Measurements from ENCODE around the gene WDR45. TPM values are rescaled to one million over a fixed set of nuclear protein-coding genes. Genes with fewer than 3 reads are reported as not detected.

Gene WDR45
- total RNA-seq, 1 experiment from 2014 or later = 31.8 TPM

- no TSS peak for BruUV-seq (replicated peaks)
- Histone ChIP-seq H3K27ac (ENCODE audit: low read depth, low read length, poor library complexity, severe bottlenecking) (no peak overlapping the region), H3K27me3 (replicated peaks; ENCODE audit: insufficient read depth, low read depth, low read length, poor library complexity) (no peaks in the 10 kb centered on the region), H3K36me3 (ENCODE audit: insufficient read depth, low read length, poor library complexity, severe bottlenecking) (no peaks in the 10 kb centered on the region), H3K4me3 (ENCODE audit: low read depth, low read length, poor library complexity, severe bottlenecking) (no peak overlapping the region), H3K4me1 (ENCODE audit: insufficient read depth, low read length, poor library complexity, severe bottlenecking) (no peaks in the 10 kb centered on the region), H3K9me3 (ENCODE audit: low read depth, low read length, poor library complexity, severe bottlenecking) (no peaks in the 10 kb centered on the region)
- no peak for TF ChIP-seq EZH2 (IDR thresholded peaks at IDR 0.05; ENCODE audit: borderline replicate concordance, low read depth, low read length, poor library complexity, severe bottlenecking)
- no peak for TF ChIP-seq CTCF (conservative IDR thresholded peaks at IDR 0.05; ENCODE audit: low read depth, low read length)
- ChIA-PET CTCF (no interaction called here), POLR2A (ENCODE audit: low non-redundant PET) (no interaction called here)
- DNase-seq (ENCODE audit: low spot score) = no peak
- intact Hi-C loops (cut with micrococcal nuclease; ENCODE audit: unreplicated experiment) = no loop called here
Measured at GRCh38 chrX:49059681-49060085, 20.0 kb downstream of the WDR45 start.

- POLR2A ChIA-PET (ENCODE audit: low non-redundant PET) = no interaction called here
- H3K9me3 ChIP-seq (ENCODE audit: low read depth, low read length, poor library complexity, severe bottlenecking) = no peaks in the 10 kb centered on the region
- H3K36me3 ChIP-seq (ENCODE audit: insufficient read depth, low read length, poor library complexity, severe bottlenecking) = no peaks in the 10 kb centered on the region
- H3K27me3 ChIP-seq (replicated peaks; ENCODE audit: insufficient read depth, low read depth, low read length, poor library complexity) = no peaks in the 10 kb centered on the region
- TF ChIP-seq CTCF (conservative IDR thresholded peaks at IDR 0.05; ENCODE audit: low read depth, low read length) (no peak), EZH2 (IDR thresholded peaks at IDR 0.05; ENCODE audit: borderline replicate concordance, low read depth, low read length, poor library complexity, severe bottlenecking) (no peak)
- BruUV-seq (replicated peaks) = no TSS peak
- intact Hi-C loops (cut with micrococcal nuclease; ENCODE audit: unreplicated experiment) = no loop called here
- no peak for DNase-seq (ENCODE audit: low spot score)
- H3K27ac ChIP-seq (ENCODE audit: low read depth, low read length, poor library complexity, severe bottlenecking) = no peak overlapping the region
- CTCF ChIA-PET = no interaction called here
- no peak overlapping the region for H3K4me3 ChIP-seq (ENCODE audit: low read depth, low read length, poor library complexity, severe bottlenecking)
- no peaks in the 10 kb centered on the region for H3K4me1 ChIP-seq (ENCODE audit: insufficient read depth, low read length, poor library complexity, severe bottlenecking)
Measured at GRCh38 chrX:49059201-49059600, 20.5 kb downstream of the WDR45 start.

GRCh38 chrX:49058794-49059193 is 20.9 kb downstream of the WDR45 start, which contains the start of gene CCDC120:
CCDC120 (plus strand) TSS chrX:49058999; CDS start chrX:49062042, 3,043 bp downstream.
- H3K36me3 ChIP-seq (ENCODE audit: insufficient read depth, low read length, poor library complexity, severe bottlenecking) = no peaks in the 10 kb centered on the region
- no peak for DNase-seq (ENCODE audit: low spot score)
- CTCF ChIA-PET = no interaction called here
- H3K27me3 ChIP-seq (replicated peaks; ENCODE audit: insufficient read depth, low read depth, low read length, poor library complexity) = no peaks in the 10 kb centered on the region
- intact Hi-C loops (cut with micrococcal nuclease; ENCODE audit: unreplicated experiment) = no loop called here
- H3K4me3 ChIP-seq (ENCODE audit: low read depth, low read length, poor library complexity, severe bottlenecking) = no peak within 1 kb of the TSS
- TF ChIP-seq CTCF (conservative IDR thresholded peaks at IDR 0.05; ENCODE audit: low read depth, low read length) (no peak), EZH2 (IDR thresholded peaks at IDR 0.05; ENCODE audit: borderline replicate concordance, low read depth, low read length, poor library complexity, severe bottlenecking) (no peak)
- POLR2A ChIA-PET (ENCODE audit: low non-redundant PET) = no interaction called here
- no peaks in the 10 kb centered on the region for H3K9me3 ChIP-seq (ENCODE audit: low read depth, low read length, poor library complexity, severe bottlenecking)
- H3K4me1 ChIP-seq (ENCODE audit: insufficient read depth, low read length, poor library complexity, severe bottlenecking) = no peaks in the 10 kb centered on the region
- no TSS peak for BruUV-seq (replicated peaks)
- H3K27ac ChIP-seq (ENCODE audit: low read depth, low read length, poor library complexity, severe bottlenecking) = no peak within 1 kb of the TSS
